Measurements from ENCODE around the gene TOP2A.

DNA sequence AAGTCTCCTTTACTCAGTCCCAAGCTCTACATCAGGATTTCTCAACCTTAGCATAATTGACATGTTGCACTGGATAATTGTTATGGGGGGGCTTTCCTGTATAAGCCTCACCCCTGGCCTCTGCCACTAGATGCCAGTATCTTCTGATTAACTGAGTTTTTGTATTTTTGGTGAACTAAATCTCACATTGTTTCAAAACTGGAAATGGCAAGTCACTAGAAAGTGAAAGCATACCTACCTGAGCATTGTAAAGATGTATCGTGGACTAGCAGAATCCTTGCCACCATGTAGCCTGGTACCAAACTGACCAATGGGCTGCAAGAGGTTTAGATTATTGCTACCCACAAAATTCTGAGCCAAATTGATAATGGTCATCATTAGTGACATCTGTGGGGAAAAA lies 15.0 kb downstream of the TOP2A start:
- no peak for TF ChIP-seq POLR2AphosphoS5 (IDR thresholded peaks at IDR 0.05)
- TF ChIP-seq EP300 (IDR thresholded peaks at IDR 0.05): no peak
- no peak for TF ChIP-seq POLR2A (IDR thresholded peaks at IDR 0.05)
- TF ChIP-seq, protein P1, sequence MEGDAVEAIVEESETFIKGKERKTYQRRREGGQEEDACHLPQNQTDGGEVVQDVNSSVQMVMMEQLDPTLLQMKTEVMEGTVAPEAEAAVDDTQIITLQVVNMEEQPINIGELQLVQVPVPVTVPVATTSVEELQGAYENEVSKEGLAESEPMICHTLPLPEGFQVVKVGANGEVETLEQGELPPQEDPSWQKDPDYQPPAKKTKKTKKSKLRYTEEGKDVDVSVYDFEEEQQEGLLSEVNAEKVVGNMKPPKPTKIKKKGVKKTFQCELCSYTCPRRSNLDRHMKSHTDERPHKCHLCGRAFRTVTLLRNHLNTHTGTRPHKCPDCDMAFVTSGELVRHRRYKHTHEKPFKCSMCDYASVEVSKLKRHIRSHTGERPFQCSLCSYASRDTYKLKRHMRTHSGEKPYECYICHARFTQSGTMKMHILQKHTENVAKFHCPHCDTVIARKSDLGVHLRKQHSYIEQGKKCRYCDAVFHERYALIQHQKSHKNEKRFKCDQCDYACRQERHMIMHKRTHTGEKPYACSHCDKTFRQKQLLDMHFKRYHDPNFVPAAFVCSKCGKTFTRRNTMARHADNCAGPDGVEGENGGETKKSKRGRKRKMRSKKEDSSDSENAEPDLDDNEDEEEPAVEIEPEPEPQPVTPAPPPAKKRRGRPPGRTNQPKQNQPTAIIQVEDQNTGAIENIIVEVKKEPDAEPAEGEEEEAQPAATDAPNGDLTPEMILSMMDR (IDR thresholded peaks at IDR 0.05): no peak

All from gastroesophageal sphincter (tissue), 3 donors.